ENCODE data around the gene SLC22A17. TPM values are rescaled to one million over a fixed set of nuclear protein-coding genes. Genes with fewer than 3 reads are reported as not detected.

The SLC22A17 gene
- total and polyA plus RNA-seq, 9 of the 15 experiments (the other 6 are each of a cell fraction or from before 2014, with no cell fraction given): 0.07 to 0.09 TPM; not detected in 7

GRCh38 chr14:23301288-23301968 lies 51.3 kb downstream of the SLC22A17 start (continued):
- peak; percentile 97 to 99 for TF ChIP-seq UBTF (IDR thresholded peaks at IDR 0.05; ENCODE audit: borderline replicate concordance in 1 of 2, low read depth in 2 of 2, low read length in 2 of 2)
- TF ChIP-seq HCFC1 (IDR thresholded peaks at IDR 0.05; ENCODE audit: low read depth, low read length): peak; percentile 74
- TF ChIP-seq CBFB (CRISPR knock-in tag; IDR thresholded peaks at IDR 0.05): no peak
- 0 out of 2 replicates have a peak, but pooled peaks have one; percentile 14 for TF ChIP-seq CHD2 (IDR thresholded peaks at IDR 0.05; ENCODE audit: low read depth, low read length)
- no peak for TF ChIP-seq ZC3H11A (IDR thresholded peaks at IDR 0.05; ENCODE audit: low read depth, low read length)
- TF ChIP-seq MITF (IDR thresholded peaks at IDR 0.05): peak; percentile 100
- no peak for TF ChIP-seq HINFP (tag; conservative IDR thresholded peaks at IDR 0.05; ENCODE audit: low read depth)
- peak; percentile 100 for TF ChIP-seq CTCFL (IDR thresholded peaks at IDR 0.05; ENCODE audit: borderline replicate concordance, insufficient read depth, low read depth, low read length, poor library complexity, severe bottlenecking)
- peak; percentile 77 for TF ChIP-seq SAFB (IDR thresholded peaks at IDR 0.05; ENCODE audit: borderline replicate concordance, low read depth, low read length)
- TF ChIP-seq, protein P1, sequence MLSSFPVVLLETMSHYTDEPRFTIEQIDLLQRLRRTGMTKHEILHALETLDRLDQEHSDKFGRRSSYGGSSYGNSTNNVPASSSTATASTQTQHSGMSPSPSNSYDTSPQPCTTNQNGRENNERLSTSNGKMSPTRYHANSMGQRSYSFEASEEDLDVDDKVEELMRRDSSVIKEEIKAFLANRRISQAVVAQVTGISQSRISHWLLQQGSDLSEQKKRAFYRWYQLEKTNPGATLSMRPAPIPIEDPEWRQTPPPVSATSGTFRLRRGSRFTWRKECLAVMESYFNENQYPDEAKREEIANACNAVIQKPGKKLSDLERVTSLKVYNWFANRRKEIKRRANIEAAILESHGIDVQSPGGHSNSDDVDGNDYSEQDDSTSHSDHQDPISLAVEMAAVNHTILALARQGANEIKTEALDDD (IDR thresholded peaks at IDR 0.05): no peak
- TF ChIP-seq CBX5 (IDR thresholded peaks at IDR 0.05; ENCODE audit: borderline replicate concordance, low read depth): no peak
- TF ChIP-seq TARDBP (IDR thresholded peaks at IDR 0.05): peak; percentile 96; the same call in 1 of the 2 replicates
- TF ChIP-seq POLR2AphosphoS2 (IDR thresholded peaks at IDR 0.05; ENCODE audit: low read length): no peak
- TF ChIP-seq, protein P2, sequence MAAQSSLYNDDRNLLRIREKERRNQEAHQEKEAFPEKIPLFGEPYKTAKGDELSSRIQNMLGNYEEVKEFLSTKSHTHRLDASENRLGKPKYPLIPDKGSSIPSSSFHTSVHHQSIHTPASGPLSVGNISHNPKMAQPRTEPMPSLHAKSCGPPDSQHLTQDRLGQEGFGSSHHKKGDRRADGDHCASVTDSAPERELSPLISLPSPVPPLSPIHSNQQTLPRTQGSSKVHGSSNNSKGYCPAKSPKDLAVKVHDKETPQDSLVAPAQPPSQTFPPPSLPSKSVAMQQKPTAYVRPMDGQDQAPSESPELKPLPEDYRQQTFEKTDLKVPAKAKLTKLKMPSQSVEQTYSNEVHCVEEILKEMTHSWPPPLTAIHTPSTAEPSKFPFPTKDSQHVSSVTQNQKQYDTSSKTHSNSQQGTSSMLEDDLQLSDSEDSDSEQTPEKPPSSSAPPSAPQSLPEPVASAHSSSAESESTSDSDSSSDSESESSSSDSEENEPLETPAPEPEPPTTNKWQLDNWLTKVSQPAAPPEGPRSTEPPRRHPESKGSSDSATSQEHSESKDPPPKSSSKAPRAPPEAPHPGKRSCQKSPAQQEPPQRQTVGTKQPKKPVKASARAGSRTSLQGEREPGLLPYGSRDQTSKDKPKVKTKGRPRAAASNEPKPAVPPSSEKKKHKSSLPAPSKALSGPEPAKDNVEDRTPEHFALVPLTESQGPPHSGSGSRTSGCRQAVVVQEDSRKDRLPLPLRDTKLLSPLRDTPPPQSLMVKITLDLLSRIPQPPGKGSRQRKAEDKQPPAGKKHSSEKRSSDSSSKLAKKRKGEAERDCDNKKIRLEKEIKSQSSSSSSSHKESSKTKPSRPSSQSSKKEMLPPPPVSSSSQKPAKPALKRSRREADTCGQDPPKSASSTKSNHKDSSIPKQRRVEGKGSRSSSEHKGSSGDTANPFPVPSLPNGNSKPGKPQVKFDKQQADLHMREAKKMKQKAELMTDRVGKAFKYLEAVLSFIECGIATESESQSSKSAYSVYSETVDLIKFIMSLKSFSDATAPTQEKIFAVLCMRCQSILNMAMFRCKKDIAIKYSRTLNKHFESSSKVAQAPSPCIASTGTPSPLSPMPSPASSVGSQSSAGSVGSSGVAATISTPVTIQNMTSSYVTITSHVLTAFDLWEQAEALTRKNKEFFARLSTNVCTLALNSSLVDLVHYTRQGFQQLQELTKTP (IDR thresholded peaks at IDR 0.05; ENCODE audit: low read depth in 1 of 2, partially characterized antibody in 2 of 2): peak in 1 of 2 experiments; percentile 40
